GM23338 (cell line): Measurements from ENCODE around the gene SDHAF1. TPM values are rescaled to one million over a fixed set of nuclear protein-coding genes. Genes with fewer than 3 reads are reported as not detected.

Source experiments
- ATAC-seq: fragments of 200-7000 bp; cut with Tn5 transposase; 3 replicates; pipeline ENCODE4 v1.9.1; 2020
- DNase-seq: peaks from one replicate; pipeline ENCODE4 v3.0.0-alpha.2; 2015; ENCODE audit warnings: low spot score
- H2AFZ ChIP-seq: fragments of 200-600 bp; sonication (generic); 2 replicates; pipeline ENCODE4 v1.8.0; 2016; ENCODE audit warnings: antibody characterized with exemption, mild to moderate bottlenecking, moderate library complexity
- H3F3A ChIP-seq: fragments of 200-600 bp; sonication (generic); replicated peaks from 2 replicates; pipeline ENCODE4 v1.8.0; 2017; ENCODE audit warnings: antibody characterized with exemption, mixed run types, low read depth
- H3K27ac ChIP-seq: fragments of 200-600 bp; sonication (generic); 2 replicates; pipeline ENCODE4 v1.6.1; 2016; ENCODE audit warnings: low read depth
- H3K27me3 ChIP-seq: fragments of 200-600 bp; sonication (generic); 2 replicates; pipeline ENCODE4 v1.8.0; 2016; ENCODE audit warnings: mild to moderate bottlenecking, mixed run types, moderate library complexity; ENCODE audit not compliant: insufficient read depth
- H3K36me3 ChIP-seq: fragments of 200-600 bp; sonication (generic); 2 replicates; pipeline ENCODE4 v1.8.0; 2016; ENCODE audit warnings: mild to moderate bottlenecking; ENCODE audit not compliant: insufficient read depth
- H3K4me1 ChIP-seq: fragments of 200-600 bp; sonication (generic); 2 replicates; pipeline ENCODE4 v1.8.0; 2016; ENCODE audit warnings: mild to moderate bottlenecking, moderate library complexity; ENCODE audit not compliant: insufficient read depth
- H3K4me2 ChIP-seq: fragments of 200-600 bp; sonication (generic); 2 replicates; pipeline ENCODE4 v1.7.1; 2017; ENCODE audit warnings: mixed run types
- H3K4me3 ChIP-seq: fragments of 200-600 bp; sonication (generic); 2 replicates; pipeline ENCODE4 v1.6.1; 2016; ENCODE audit warnings: mixed run types
- H3K79me2 ChIP-seq: fragments of 200-600 bp; sonication (generic); replicated peaks from 2 replicates; pipeline ENCODE4 v1.8.0; 2017; ENCODE audit warnings: mild to moderate bottlenecking; ENCODE audit not compliant: insufficient read depth
- H3K9me2 ChIP-seq: fragments of 200-600 bp; sonication (generic); 2 replicates; pipeline ENCODE4 v1.8.0; 2017; ENCODE audit not compliant: insufficient read depth
- H4K20me1 ChIP-seq: fragments of 200-600 bp; sonication (generic); replicated peaks from 2 replicates; pipeline ENCODE4 v1.8.0; 2017; ENCODE audit warnings: mild to moderate bottlenecking; ENCODE audit not compliant: insufficient read depth
- H3K27ac Mint-ChIP-seq: 2 replicates; pipeline ENCODE4 v1.8.0; 2020; ENCODE audit warnings: inconsistent platforms, mild to moderate bottlenecking, moderate library complexity, mixed read lengths
- H3K27me3 Mint-ChIP-seq: 3 replicates; pipeline ENCODE4 v1.8.0; 2022; ENCODE audit warnings: low read depth, mild to moderate bottlenecking, moderate library complexity, mixed read lengths, inconsistent platforms; ENCODE audit not compliant: insufficient read depth, poor library complexity
- H3K36me3 Mint-ChIP-seq: 3 replicates; pipeline ENCODE4 v1.8.0; 2021; ENCODE audit warnings: low read depth, mild to moderate bottlenecking, inconsistent platforms, moderate library complexity, mixed read lengths
- H3K4me1 Mint-ChIP-seq: 3 replicates; pipeline ENCODE4 v1.8.0; 2020; ENCODE audit warnings: mild to moderate bottlenecking, inconsistent platforms, mixed read lengths
- H3K4me3 Mint-ChIP-seq: 3 replicates; pipeline ENCODE4 v1.8.0; 2021; ENCODE audit warnings: moderate library complexity, mild to moderate bottlenecking, inconsistent platforms, mixed read lengths
- H3K9me3 Mint-ChIP-seq: 3 replicates; pipeline ENCODE4 v1.8.0; 2020; ENCODE audit warnings: moderate library complexity, mild to moderate bottlenecking, inconsistent platforms, mixed read lengths
- CREB1 ChIP-seq: fragments of 250-450 bp; sonication (Bioruptor Pico); IDR thresholded peaks from 2 replicates; pipeline ENCODE4 v1.5.0; 2020; ENCODE audit warnings: low read depth, mild to moderate bottlenecking, moderate library complexity
- POLR2AphosphoS5 ChIP-seq: IDR thresholded peaks from 2 replicates; pipeline ENCODE4 v1.6.1; 2016; ENCODE audit warnings: antibody characterized with exemption, low read depth
- ZNF114 ChIP-seq: fragments of 250-450 bp; sonication (Bioruptor Pico); IDR thresholded peaks from 2 replicates; pipeline ENCODE4 v1.5.0; 2020; ENCODE audit warnings: mild to moderate bottlenecking, moderate library complexity
- ZNF331 ChIP-seq: fragments of 250-450 bp; sonication (Bioruptor Pico); IDR thresholded peaks from 2 replicates; pipeline ENCODE4 v1.5.0; 2020; ENCODE audit warnings: low read depth, mild to moderate bottlenecking, moderate library complexity
- polyA plus RNA-seq: library from polyadenylated mRNA; unstranded; fragments of >200 nt; fragmentation: Nextera tagmentation; extraction: Ambion mirVana; gene quantifications from 2 replicates; pipeline ENCODE4 v1.2.1, GENCODE V29; 2016
- total RNA-seq: library from RNA; depleted of rRNA; stranded (reverse); fragments of >200 nt; shearing (Covaris generic); gene quantifications from 2 replicates; pipeline ENCODE4 v1.2.3, GENCODE V29; 2014
- TF ChIP-seq, protein P1 (sequence below): IDR thresholded peaks from 2 replicates; pipeline ENCODE4 v1.6.1; 2016; ENCODE audit warnings: antibody characterized with exemption
- TF ChIP-seq, protein P2 (sequence below): fragments of 250-450 bp; sonication (Bioruptor Pico); IDR thresholded peaks from 2 replicates; pipeline ENCODE4 v1.5.0; 2020; ENCODE audit warnings: mild to moderate bottlenecking, moderate library complexity
- TF ChIP-seq, protein P3 (sequence below): IDR thresholded peaks from one replicate; pipeline ENCODE4 v1.6.1; 2018; ENCODE audit warnings: antibody characterized with exemption; ENCODE audit not compliant: unreplicated experiment

SDHAF1 gene
- total and polyA plus RNA-seq, 2 experiments from 2014 or later, result 19.9 to 55.9 TPM

DNA sequence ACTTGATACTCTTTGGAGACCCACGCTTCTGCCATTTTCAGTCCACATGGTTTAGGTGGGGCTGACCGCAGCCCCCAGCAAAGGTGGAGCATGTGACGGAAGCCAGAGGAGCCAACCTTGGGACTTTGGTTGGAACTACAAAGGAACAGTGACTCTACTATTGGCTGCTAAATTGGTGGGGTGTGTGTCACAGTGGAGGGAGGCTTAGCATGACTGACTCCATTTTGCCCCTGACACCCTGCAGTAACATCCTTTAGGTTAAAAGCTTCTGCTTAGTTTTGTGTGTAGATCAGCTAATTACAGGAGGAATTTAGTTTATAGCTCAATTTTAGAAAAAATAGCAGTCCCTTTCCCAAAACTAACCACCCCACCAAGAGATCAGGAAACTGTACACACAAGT is 6.6 kb downstream of the SDHAF1 start:
- Histone ChIP-seq H2AFZ (no peak overlapping the region), H3K27ac (no peak overlapping the region), H4K20me1 (peaks cover 11% of the 10 kb centered on the region), H3F3A (peaks cover 6% of the 10 kb centered on the region; the same call in 1 of the 2 replicates), H3K9me2 (no peaks in the 10 kb centered on the region), H3K4me2 (no peak overlapping the region), H3K4me1 (no peaks in the 10 kb centered on the region), H3K4me3 (no peak overlapping the region), H3K27me3 (no peaks in the 10 kb centered on the region), H3K79me2 (peaks cover 3% of the 10 kb centered on the region; the same call in 1 of the 2 replicates), H3K36me3 (peaks cover 5% of the 10 kb centered on the region; the same call in 1 of the 2 replicates)
- Mint-ChIP-seq H3K4me3 (no peak overlapping the region), H3K9me3 (no peaks in the 10 kb centered on the region; the same call in 2 of the 3 replicates), H3K4me1 (peaks cover 5% of the 10 kb centered on the region; the same call in 2 of the 3 replicates), H3K27me3 (no peaks in the 10 kb centered on the region), H3K27ac (no peak overlapping the region), H3K36me3 (peaks cover 43% of the 10 kb centered on the region)
- TF ChIP-seq, protein P1, sequence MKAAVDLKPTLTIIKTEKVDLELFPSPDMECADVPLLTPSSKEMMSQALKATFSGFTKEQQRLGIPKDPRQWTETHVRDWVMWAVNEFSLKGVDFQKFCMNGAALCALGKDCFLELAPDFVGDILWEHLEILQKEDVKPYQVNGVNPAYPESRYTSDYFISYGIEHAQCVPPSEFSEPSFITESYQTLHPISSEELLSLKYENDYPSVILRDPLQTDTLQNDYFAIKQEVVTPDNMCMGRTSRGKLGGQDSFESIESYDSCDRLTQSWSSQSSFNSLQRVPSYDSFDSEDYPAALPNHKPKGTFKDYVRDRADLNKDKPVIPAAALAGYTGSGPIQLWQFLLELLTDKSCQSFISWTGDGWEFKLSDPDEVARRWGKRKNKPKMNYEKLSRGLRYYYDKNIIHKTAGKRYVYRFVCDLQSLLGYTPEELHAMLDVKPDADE, result no peak
- TF ChIP-seq, protein P2, sequence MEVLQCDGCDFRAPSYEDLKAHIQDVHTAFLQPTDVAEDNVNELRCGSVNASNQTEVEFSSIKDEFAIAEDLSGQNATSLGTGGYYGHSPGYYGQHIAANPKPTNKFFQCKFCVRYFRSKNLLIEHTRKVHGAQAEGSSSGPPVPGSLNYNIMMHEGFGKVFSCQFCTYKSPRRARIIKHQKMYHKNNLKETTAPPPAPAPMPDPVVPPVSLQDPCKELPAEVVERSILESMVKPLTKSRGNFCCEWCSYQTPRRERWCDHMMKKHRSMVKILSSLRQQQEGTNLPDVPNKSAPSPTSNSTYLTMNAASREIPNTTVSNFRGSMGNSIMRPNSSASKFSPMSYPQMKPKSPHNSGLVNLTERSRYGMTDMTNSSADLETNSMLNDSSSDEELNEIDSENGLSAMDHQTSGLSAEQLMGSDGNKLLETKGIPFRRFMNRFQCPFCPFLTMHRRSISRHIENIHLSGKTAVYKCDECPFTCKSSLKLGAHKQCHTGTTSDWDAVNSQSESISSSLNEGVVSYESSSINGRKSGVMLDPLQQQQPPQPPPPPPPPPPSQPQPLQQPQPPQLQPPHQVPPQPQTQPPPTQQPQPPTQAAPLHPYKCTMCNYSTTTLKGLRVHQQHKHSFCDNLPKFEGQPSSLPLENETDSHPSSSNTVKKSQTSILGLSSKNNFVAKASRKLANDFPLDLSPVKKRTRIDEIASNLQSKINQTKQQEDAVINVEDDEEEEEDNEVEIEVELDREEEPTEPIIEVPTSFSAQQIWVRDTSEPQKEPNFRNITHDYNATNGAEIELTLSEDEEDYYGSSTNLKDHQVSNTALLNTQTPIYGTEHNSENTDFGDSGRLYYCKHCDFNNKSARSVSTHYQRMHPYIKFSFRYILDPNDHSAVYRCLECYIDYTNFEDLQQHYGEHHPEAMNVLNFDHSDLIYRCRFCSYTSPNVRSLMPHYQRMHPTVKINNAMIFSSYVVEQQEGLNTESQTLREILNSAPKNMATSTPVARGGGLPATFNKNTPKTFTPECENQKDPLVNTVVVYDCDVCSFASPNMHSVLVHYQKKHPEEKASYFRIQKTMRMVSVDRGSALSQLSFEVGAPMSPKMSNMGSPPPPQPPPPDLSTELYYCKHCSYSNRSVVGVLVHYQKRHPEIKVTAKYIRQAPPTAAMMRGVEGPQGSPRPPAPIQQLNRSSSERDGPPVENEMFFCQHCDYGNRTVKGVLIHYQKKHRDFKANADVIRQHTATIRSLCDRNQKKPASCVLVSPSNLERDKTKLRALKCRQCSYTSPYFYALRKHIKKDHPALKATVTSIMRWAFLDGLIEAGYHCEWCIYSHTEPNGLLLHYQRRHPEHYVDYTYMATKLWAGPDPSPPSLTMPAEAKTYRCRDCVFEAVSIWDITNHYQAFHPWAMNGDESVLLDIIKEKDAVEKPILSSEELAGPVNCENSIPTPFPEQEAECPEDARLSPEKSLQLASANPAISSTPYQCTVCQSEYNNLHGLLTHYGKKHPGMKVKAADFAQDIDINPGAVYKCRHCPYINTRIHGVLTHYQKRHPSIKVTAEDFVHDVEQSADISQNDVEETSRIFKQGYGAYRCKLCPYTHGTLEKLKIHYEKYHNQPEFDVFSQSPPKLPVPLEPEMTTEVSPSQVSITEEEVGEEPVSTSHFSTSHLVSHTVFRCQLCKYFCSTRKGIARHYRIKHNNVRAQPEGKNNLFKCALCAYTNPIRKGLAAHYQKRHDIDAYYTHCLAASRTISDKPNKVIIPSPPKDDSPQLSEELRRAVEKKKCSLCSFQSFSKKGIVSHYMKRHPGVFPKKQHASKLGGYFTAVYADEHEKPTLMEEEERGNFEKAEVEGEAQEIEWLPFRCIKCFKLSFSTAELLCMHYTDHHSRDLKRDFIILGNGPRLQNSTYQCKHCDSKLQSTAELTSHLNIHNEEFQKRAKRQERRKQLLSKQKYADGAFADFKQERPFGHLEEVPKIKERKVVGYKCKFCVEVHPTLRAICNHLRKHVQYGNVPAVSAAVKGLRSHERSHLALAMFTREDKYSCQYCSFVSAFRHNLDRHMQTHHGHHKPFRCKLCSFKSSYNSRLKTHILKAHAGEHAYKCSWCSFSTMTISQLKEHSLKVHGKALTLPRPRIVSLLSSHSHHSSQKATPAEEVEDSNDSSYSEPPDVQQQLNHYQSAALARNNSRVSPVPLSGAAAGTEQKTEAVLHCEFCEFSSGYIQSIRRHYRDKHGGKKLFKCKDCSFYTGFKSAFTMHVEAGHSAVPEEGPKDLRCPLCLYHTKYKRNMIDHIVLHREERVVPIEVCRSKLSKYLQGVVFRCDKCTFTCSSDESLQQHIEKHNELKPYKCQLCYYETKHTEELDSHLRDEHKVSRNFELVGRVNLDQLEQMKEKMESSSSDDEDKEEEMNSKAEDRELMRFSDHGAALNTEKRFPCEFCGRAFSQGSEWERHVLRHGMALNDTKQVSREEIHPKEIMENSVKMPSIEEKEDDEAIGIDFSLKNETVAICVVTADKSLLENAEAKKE, result no peak
- TF ChIP-seq ZNF114, result no peak
- no peak for ATAC-seq
- no peak for DNase-seq

- Mint-ChIP-seq H3K36me3 (peaks cover 39% of the 10 kb centered on the region), H3K27ac (no peak overlapping the region), H3K9me3 (no peaks in the 10 kb centered on the region; the same call in 2 of the 3 replicates), H3K27me3 (peaks cover 4% of the 10 kb centered on the region), H3K4me1 (peaks cover 7% of the 10 kb centered on the region), H3K4me3 (no peak overlapping the region)
- H3F3A ChIP-seq, result peaks cover 6% of the 10 kb centered on the region; the same call in 1 of the 2 replicates
- H3K9me2 ChIP-seq, result no peaks in the 10 kb centered on the region
- H3K4me1 ChIP-seq, result 0 out of 2 replicates have a peak, but pooled peaks cover 5% of the 10 kb centered on the region
- H4K20me1 ChIP-seq, result peaks cover 5% of the 10 kb centered on the region; the same call in 1 of the 2 replicates
- H3K27me3 ChIP-seq, result no peaks in the 10 kb centered on the region
- H2AFZ ChIP-seq, result no peak overlapping the region
- ATAC-seq (no peak), DNase-seq (no peak)
- no peak overlapping the region for H3K4me3 ChIP-seq
- H3K4me2 ChIP-seq, result no peak overlapping the region
- H3K79me2 ChIP-seq, result no peaks in the 10 kb centered on the region
- H3K27ac ChIP-seq, result no peak overlapping the region
- peaks cover 5% of the 10 kb centered on the region; the same call in 1 of the 2 replicates for H3K36me3 ChIP-seq
- TF ChIP-seq ZNF331 (CRISPR knock-in tag), result no peak
- TF ChIP-seq, protein P3, sequence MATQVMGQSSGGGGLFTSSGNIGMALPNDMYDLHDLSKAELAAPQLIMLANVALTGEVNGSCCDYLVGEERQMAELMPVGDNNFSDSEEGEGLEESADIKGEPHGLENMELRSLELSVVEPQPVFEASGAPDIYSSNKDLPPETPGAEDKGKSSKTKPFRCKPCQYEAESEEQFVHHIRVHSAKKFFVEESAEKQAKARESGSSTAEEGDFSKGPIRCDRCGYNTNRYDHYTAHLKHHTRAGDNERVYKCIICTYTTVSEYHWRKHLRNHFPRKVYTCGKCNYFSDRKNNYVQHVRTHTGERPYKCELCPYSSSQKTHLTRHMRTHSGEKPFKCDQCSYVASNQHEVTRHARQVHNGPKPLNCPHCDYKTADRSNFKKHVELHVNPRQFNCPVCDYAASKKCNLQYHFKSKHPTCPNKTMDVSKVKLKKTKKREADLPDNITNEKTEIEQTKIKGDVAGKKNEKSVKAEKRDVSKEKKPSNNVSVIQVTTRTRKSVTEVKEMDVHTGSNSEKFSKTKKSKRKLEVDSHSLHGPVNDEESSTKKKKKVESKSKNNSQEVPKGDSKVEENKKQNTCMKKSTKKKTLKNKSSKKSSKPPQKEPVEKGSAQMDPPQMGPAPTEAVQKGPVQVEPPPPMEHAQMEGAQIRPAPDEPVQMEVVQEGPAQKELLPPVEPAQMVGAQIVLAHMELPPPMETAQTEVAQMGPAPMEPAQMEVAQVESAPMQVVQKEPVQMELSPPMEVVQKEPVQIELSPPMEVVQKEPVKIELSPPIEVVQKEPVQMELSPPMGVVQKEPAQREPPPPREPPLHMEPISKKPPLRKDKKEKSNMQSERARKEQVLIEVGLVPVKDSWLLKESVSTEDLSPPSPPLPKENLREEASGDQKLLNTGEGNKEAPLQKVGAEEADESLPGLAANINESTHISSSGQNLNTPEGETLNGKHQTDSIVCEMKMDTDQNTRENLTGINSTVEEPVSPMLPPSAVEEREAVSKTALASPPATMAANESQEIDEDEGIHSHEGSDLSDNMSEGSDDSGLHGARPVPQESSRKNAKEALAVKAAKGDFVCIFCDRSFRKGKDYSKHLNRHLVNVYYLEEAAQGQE, result no peak
- TF ChIP-seq, protein P1, result no peak
- no peak for TF ChIP-seq ZNF114
- TF ChIP-seq POLR2AphosphoS5, result no peak
- TF ChIP-seq CREB1 (CRISPR knock-in tag), result no peak
Observed at GRCh38 chr19:36003284-36003683, 8.3 kb downstream of the SDHAF1 start.
